ENCODE results near the gene SELENON. TPM values are rescaled to one million over a fixed set of nuclear protein-coding genes. Genes with fewer than 3 reads are reported as not detected.

The SELENON gene
- total RNA-seq, 1 donor from 2014 or later, result 95.7 TPM

DNA sequence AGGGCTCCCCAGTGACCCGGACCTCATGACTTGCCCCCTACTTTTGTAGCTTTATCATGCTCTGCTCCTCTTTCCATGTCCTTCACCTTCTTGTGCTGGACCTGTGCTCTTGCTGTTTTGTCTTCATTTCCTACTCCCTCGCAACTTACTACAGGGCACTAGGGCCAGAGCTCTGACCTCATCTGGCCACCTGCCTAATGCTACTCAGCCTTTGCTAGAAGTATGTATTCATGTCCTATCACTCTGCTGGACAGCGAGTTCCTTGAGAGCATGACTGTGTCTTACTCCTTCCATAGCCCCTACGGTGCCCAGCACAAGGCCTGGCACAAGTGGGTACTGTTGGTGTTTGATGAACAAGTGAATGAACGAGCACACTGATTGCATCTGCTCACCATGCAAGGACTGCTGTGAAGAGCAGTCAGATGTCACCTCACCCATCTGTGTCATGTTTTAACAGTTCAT, 21.7 kb downstream of the SELENON start:
- TF ChIP-seq, protein P1, sequence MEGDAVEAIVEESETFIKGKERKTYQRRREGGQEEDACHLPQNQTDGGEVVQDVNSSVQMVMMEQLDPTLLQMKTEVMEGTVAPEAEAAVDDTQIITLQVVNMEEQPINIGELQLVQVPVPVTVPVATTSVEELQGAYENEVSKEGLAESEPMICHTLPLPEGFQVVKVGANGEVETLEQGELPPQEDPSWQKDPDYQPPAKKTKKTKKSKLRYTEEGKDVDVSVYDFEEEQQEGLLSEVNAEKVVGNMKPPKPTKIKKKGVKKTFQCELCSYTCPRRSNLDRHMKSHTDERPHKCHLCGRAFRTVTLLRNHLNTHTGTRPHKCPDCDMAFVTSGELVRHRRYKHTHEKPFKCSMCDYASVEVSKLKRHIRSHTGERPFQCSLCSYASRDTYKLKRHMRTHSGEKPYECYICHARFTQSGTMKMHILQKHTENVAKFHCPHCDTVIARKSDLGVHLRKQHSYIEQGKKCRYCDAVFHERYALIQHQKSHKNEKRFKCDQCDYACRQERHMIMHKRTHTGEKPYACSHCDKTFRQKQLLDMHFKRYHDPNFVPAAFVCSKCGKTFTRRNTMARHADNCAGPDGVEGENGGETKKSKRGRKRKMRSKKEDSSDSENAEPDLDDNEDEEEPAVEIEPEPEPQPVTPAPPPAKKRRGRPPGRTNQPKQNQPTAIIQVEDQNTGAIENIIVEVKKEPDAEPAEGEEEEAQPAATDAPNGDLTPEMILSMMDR (IDR thresholded peaks at IDR 0.05), result no peak
- Mint-ChIP-seq H3K4me1 (ENCODE audit: low read depth) (peaks cover 35% of the 10 kb centered on the region), H3K4me3 (ENCODE audit: unreplicated experiment) (peak overlapping the region; percentile 98), H3K36me3 (ENCODE audit: low read depth) (peaks cover 4% of the 10 kb centered on the region), H3K27ac (ENCODE audit: unreplicated experiment) (peak overlapping the region; percentile 93), H3K9me3 (ENCODE audit: low read depth) (no peaks in the 10 kb centered on the region), H3K27me3 (ENCODE audit: low read depth) (no peaks in the 10 kb centered on the region)
- no peak for DNase-seq (ENCODE audit: low spot score)

DNA sequence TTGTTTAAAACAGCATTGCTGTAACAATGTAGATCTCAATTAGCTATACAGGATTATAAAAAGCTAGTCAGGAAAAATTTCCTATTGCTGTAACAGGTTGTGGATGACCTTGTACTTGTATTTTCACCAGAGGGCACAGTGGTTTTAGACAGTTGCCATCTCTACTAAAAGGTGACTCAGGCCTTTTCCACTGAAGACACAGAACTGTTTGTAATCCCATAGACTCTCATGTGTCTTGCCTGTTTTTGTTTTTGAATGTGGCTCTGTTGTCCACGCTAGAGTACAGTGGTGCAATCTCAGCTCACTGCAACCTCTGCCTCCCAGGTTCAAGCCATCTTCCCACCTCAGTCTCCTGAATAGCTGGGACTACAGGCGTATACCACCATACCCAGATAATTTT, 25.6 kb downstream of the SELENON start:
- TF ChIP-seq, protein P1 (IDR thresholded peaks at IDR 0.05), result no peak
- Mint-ChIP-seq H3K4me1 (ENCODE audit: low read depth) (peaks cover 17% of the 10 kb centered on the region), H3K36me3 (ENCODE audit: low read depth) (peaks cover 24% of the 10 kb centered on the region), H3K27me3 (ENCODE audit: low read depth) (no peaks in the 10 kb centered on the region), H3K4me3 (ENCODE audit: unreplicated experiment) (no peak overlapping the region), H3K27ac (ENCODE audit: unreplicated experiment) (peak overlapping the region; percentile 12), H3K9me3 (ENCODE audit: low read depth) (no peaks in the 10 kb centered on the region)
- no peak for DNase-seq (ENCODE audit: low spot score)

DNA sequence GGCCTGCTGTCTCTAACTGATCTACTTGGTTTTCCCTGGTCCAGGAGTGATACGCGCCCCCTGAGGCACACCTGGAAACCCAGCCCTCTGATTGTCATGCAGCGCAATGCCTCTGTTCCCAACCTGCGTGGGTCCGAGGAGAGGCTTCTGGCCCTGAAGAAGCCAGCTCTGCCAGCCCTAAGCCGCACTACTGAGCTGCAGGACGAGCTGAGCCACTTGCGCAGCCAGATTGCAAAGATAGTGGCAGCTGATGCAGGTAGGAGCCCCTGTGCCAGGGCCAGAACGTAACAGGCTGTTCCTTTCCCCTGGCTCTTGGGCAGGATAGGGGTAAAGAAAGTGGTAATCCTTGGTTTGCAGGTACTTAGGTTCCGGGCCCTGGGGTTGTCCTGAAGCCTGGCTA, 26.6 kb downstream of the SELENON start:
- no peak overlapping the region for H3K27ac Mint-ChIP-seq (ENCODE audit: unreplicated experiment)
- TF ChIP-seq, protein P1 (IDR thresholded peaks at IDR 0.05), result no peak
- H3K4me3 Mint-ChIP-seq (ENCODE audit: unreplicated experiment), result no peak overlapping the region
- H3K27me3 Mint-ChIP-seq (ENCODE audit: low read depth), result no peaks in the 10 kb centered on the region
- DNase-seq (ENCODE audit: low spot score), result peak; percentile 72
- H3K9me3 Mint-ChIP-seq (ENCODE audit: low read depth), result no peaks in the 10 kb centered on the region
- H3K36me3 Mint-ChIP-seq (ENCODE audit: low read depth), result peaks cover 28% of the 10 kb centered on the region
- peaks cover 8% of the 10 kb centered on the region for H3K4me1 Mint-ChIP-seq (ENCODE audit: low read depth)

DNA sequence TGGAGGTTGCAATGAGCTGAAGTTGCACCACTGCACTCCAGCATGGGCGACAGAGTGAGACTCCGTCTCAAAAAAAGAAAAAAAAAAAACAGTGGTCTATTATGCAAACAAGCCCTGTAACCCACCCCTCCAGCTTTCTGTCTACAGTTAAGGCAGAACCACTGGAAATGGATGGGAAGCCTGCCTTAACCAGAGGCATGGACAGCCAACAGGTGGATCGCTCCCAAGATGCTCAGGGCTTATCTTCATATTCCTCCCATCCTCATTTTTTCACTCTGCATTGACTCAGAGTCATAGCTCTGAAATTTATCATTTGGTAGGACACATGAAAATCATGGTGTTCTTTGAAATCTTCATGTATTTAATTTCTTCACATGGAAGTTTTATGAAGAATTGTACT, 28.5 kb downstream of the SELENON start:
- Mint-ChIP-seq H3K9me3 (ENCODE audit: low read depth) (no peaks in the 10 kb centered on the region), H3K4me3 (ENCODE audit: unreplicated experiment) (no peak overlapping the region), H3K36me3 (ENCODE audit: low read depth) (peaks cover 33% of the 10 kb centered on the region), H3K27ac (ENCODE audit: unreplicated experiment) (no peak overlapping the region), H3K4me1 (ENCODE audit: low read depth) (no peaks in the 10 kb centered on the region), H3K27me3 (ENCODE audit: low read depth) (no peaks in the 10 kb centered on the region)
- TF ChIP-seq, protein P1 (IDR thresholded peaks at IDR 0.05), result no peak
- no peak for DNase-seq (ENCODE audit: low spot score)

DNA sequence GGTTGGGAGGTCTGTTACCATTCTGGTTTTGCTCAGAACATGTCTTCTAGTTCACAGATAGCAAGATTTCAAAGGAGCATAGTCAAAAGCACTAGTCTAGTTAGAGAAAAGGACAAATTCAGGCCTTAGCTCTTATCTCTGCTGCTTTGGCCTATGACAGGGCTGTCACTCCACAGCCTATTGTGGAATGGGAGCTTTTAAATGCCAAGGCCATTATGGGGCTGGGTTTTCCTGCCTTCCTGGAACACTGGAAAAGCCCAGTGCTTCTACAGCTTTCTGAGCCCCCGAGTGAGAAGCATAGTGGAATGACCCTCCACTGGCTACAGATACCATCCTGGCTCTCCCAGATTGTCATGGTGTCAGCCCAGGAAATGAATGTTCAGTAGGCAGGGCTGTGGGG, 29.1 kb downstream of the SELENON start:
- DNase-seq (ENCODE audit: low spot score), result no peak
- no peaks in the 10 kb centered on the region for H3K4me1 Mint-ChIP-seq (ENCODE audit: low read depth)
- H3K4me3 Mint-ChIP-seq (ENCODE audit: unreplicated experiment), result no peak overlapping the region
- no peaks in the 10 kb centered on the region for H3K27me3 Mint-ChIP-seq (ENCODE audit: low read depth)
- H3K27ac Mint-ChIP-seq (ENCODE audit: unreplicated experiment), result no peak overlapping the region
- TF ChIP-seq, protein P1 (IDR thresholded peaks at IDR 0.05), result no peak
- H3K36me3 Mint-ChIP-seq (ENCODE audit: low read depth), result peaks cover 33% of the 10 kb centered on the region
- H3K9me3 Mint-ChIP-seq (ENCODE audit: low read depth), result no peaks in the 10 kb centered on the region

Data from chondrocyte (in vitro differentiated cells).